AG09319 (cell line): ENCODE measurements around the gene RBM47.
A peak's percentile ranks its signal among the peaks of the same experiment; 100 is the strongest.
"Not testable (repeated sequence)": the region's sequence is repeated elsewhere in the genome, so short reads cannot be mapped to it uniquely, and the experiment has no call there.

Experiments
- DNase-seq: peaks from one replicate; pipeline ENCODE4 v3.0.0-alpha.2; 2010; ENCODE audit warnings: low read depth; ENCODE audit errors: extremely low read depth
- CTCF ChIP-seq: IDR thresholded peaks from 2 replicates; pipeline ENCODE4 v1.5.1; 2011; ENCODE audit warnings: low read depth, mild to moderate bottlenecking, inconsistent platforms, low read length, moderate library complexity

The RBM47 gene

GRCh38 chr4:40401096-40401495 lies 228.6 kb downstream of the RBM47 start:
- DNase-seq: no peak
- TF ChIP-seq CTCF: no peak

- no peak for DNase-seq
- no peak for TF ChIP-seq CTCF
Measured at GRCh38 chr4:40399578-40399977, 230.1 kb downstream of the RBM47 start.

GRCh38 chr4:40395908-40396793 lies 233.5 kb downstream of the RBM47 start:
- no peak for TF ChIP-seq CTCF
- peak; percentile 11 for DNase-seq

GRCh38 chr4:40395166-40395900 lies 234.3 kb downstream of the RBM47 start:
- no peak for TF ChIP-seq CTCF
- no peak for DNase-seq

- TF ChIP-seq CTCF: no peak
- no peak for DNase-seq
Measured at GRCh38 chr4:40394236-40394635, 235.4 kb downstream of the RBM47 start.

GRCh38 chr4:40392241-40392640 lies 237.4 kb downstream of the RBM47 start:
- not testable (repeated sequence) for DNase-seq

- no peak for TF ChIP-seq CTCF
- DNase-seq: no peak
Measured at GRCh38 chr4:40389986-40390385, 239.7 kb downstream of the RBM47 start.

GRCh38 chr4:40388239-40388638 lies 241.4 kb downstream of the RBM47 start:
- TF ChIP-seq CTCF: no peak
- DNase-seq: no peak
